SK-N-SH (cell line): ENCODE data around the gene CALN1. TPM values are rescaled to one million over a fixed set of nuclear protein-coding genes. Genes with fewer than 3 reads are reported as not detected.
"Not testable (repeated sequence)": the region's sequence is repeated elsewhere in the genome, so short reads cannot be mapped to it uniquely, and the experiment has no call there.

Experiments
- CTCF ChIA-PET: fragments of 300-600, 350-600 bp; formaldehyde crosslinking; extraction: SDS; loops from one replicate; lab custom pipeline; 2021; lab: Yijun Ruan, JAX
- POLR2A ChIA-PET: fragments of 350-600 bp; sonication (Branson Sonifier 250); formaldehyde crosslinking; extraction: SDS; loops from one replicate; lab custom pipeline; 2020; ENCODE audit warnings: antibody characterized with exemption, inconsistent platforms; lab: Yijun Ruan, JAX
- DNase-seq: peaks from one replicate; pipeline ENCODE4 v3.0.0; 2012
- H2AFZ ChIP-seq: fragments of 200-600 bp; sonication (generic); 2 replicates; pipeline ENCODE4 v1.8.1; 2016; ENCODE audit warnings: antibody characterized with exemption, mild to moderate bottlenecking, low read depth
- H3F3A ChIP-seq: fragments of 200-600 bp; sonication (generic); replicated peaks from 2 replicates; pipeline ENCODE3; 2016; ENCODE audit warnings: antibody characterized with exemption, mild to moderate bottlenecking; ENCODE audit not compliant: insufficient read depth
- H3K27ac ChIP-seq, 2 experiments: fragments of 200-500 bp in 1 of 2; fragments of 200-600 bp in 1 of 2; sonication (Bioruptor generic) in 1 of 2; sonication (generic), shearing (Covaris generic) in 1 of 2; 2 replicates each; pipeline versions ENCODE4 v1.5.1 to v1.6.1; 2014 to 2016; ENCODE audit warnings: low read depth in 2 of 2, inconsistent platforms in 1 of 2, low read length in 1 of 2, mild to moderate bottlenecking in 1 of 2, mixed read lengths in 1 of 2
- H3K27me3 ChIP-seq: fragments of 200-600 bp; sonication (generic), shearing (Covaris generic); 2 replicates; pipeline ENCODE4 v1.6.1; 2016; ENCODE audit warnings: mixed run types; ENCODE audit not compliant: insufficient read depth
- H3K36me3 ChIP-seq, 2 experiments: fragments of 200-500 bp in 1 of 2; fragments of 200-600 bp in 1 of 2; sonication (Bioruptor generic) in 1 of 2; sonication (generic) in 1 of 2; replicated peaks in 1 of 2; 2 replicates each; pipeline versions ENCODE3 to v1.5.1; 2014 to 2016; ENCODE audit warnings: low read length in 1 of 2, mild to moderate bottlenecking in 1 of 2; ENCODE audit not compliant: insufficient read depth in 2 of 2, control insufficient read depth in 1 of 2
- H3K4me1 ChIP-seq, 2 experiments: fragments of 200-500 bp in 1 of 2; fragments of 200-600 bp in 1 of 2; sonication (Bioruptor generic) in 1 of 2; sonication (generic), shearing (Covaris generic) in 1 of 2; 2 replicates each; pipeline versions ENCODE4 v1.5.1 to v1.6.1; 2014 to 2016; ENCODE audit warnings: low read depth in 1 of 2, low read length in 1 of 2, mixed run types in 1 of 2; ENCODE audit not compliant: insufficient read depth in 2 of 2, control insufficient read depth in 1 of 2
- H3K4me2 ChIP-seq: fragments of 200-600 bp; sonication (generic), shearing (Covaris generic); 2 replicates; pipeline ENCODE4 v1.6.1; 2017; ENCODE audit warnings: mixed run types
- H3K4me3 ChIP-seq, 2 experiments: fragments of 200-500 bp in 1 of 2; fragments of 200-600 bp in 1 of 2; sonication (Bioruptor generic) in 1 of 2; sonication (generic), shearing (Covaris generic) in 1 of 2; 2 replicates each; pipeline versions ENCODE4 v1.5.1 to v1.8.1; 2014 to 2016; ENCODE audit warnings: low read depth in 2 of 2, inconsistent platforms in 1 of 2, low read length in 1 of 2, mild to moderate bottlenecking in 1 of 2, mixed read lengths in 1 of 2, moderate library complexity in 1 of 2
- H3K79me2 ChIP-seq: fragments of 200-600 bp; sonication (generic); 2 replicates; pipeline ENCODE4 v1.8.1; 2017; ENCODE audit warnings: mild to moderate bottlenecking; ENCODE audit not compliant: insufficient read depth
- H3K9ac ChIP-seq: fragments of 200-600 bp; sonication (generic); 2 replicates; pipeline ENCODE4 v1.6.1; 2017; ENCODE audit warnings: mixed run types
- H3K9me2 ChIP-seq: fragments of 200-600 bp; sonication (generic); 2 replicates; pipeline ENCODE4 v1.6.1; 2017; ENCODE audit warnings: mixed run types
- H3K9me3 ChIP-seq: fragments of 200-600 bp; sonication (generic); 2 replicates; pipeline ENCODE4 v1.6.1; 2017; ENCODE audit warnings: mixed run types, mild to moderate bottlenecking, moderate library complexity
- H4K20me1 ChIP-seq: fragments of 200-600 bp; sonication (generic); 2 replicates; pipeline ENCODE4 v1.6.1; 2017; ENCODE audit warnings: mild to moderate bottlenecking, mixed run types; ENCODE audit not compliant: insufficient read depth
- FOXJ3 ChIP-seq: sonication (generic); formaldehyde crosslinking; IDR thresholded peaks from 2 replicates; pipeline ENCODE4 v1.5.1; 2020; ENCODE audit warnings: mild to moderate bottlenecking, missing genetic modification reagents
- FOXM1 ChIP-seq: IDR thresholded peaks from 2 replicates; pipeline ENCODE4 v1.4.0; 2012; ENCODE audit warnings: low read depth, mild to moderate bottlenecking
- GABPA ChIP-seq: IDR thresholded peaks from 2 replicates; pipeline ENCODE4 v1.4.0; 2012; ENCODE audit warnings: low read depth, mild to moderate bottlenecking
- JUND ChIP-seq: IDR thresholded peaks from 2 replicates; pipeline ENCODE4 v1.4.0; 2012
- MXI1 ChIP-seq: IDR thresholded peaks from 2 replicates; pipeline ENCODE4 v1.6.1; 2012; ENCODE audit warnings: mild to moderate bottlenecking, low read depth, low read length, improper control_type of control experiment
- NRF1 ChIP-seq: IDR thresholded peaks from 2 replicates; pipeline ENCODE4 v1.6.1; 2012; ENCODE audit warnings: low read depth, mild to moderate bottlenecking, low read length
- POLR2AphosphoS5 ChIP-seq: IDR thresholded peaks from 2 replicates; pipeline ENCODE4 v1.6.1; 2012; ENCODE audit warnings: low read depth, low read length
- RAD21 ChIP-seq: IDR thresholded peaks from 2 replicates; pipeline ENCODE4 v1.6.1; 2012; ENCODE audit warnings: mild to moderate bottlenecking, low read length
- RFX5 ChIP-seq: IDR thresholded peaks from 2 replicates; pipeline ENCODE4 v1.6.1; 2012; ENCODE audit warnings: mild to moderate bottlenecking, improper control_type of control experiment, low read length
- SIN3A ChIP-seq: IDR thresholded peaks from 2 replicates; pipeline ENCODE4 v1.6.1; 2012; ENCODE audit warnings: low read depth, mild to moderate bottlenecking, low read length, moderate library complexity, borderline replicate concordance
- SMC3 ChIP-seq: IDR thresholded peaks from 2 replicates; pipeline ENCODE4 v1.6.1; 2012; ENCODE audit warnings: low read depth, low read length, improper control_type of control experiment
- TAF1 ChIP-seq: IDR thresholded peaks from 2 replicates; pipeline ENCODE4 v1.6.1; 2012; ENCODE audit warnings: low read depth, mild to moderate bottlenecking, low read length, moderate library complexity, borderline replicate concordance
- TCF12 ChIP-seq: IDR thresholded peaks from 2 replicates; pipeline ENCODE4 v1.4.0; 2012
- WGBS: methylation state at CpG from one replicate; pipeline ENCODE4 v1.1.6; 2017; ENCODE audit warnings: low lambda C conversion rate; 5-methylcytosine and 5-hydroxymethylcytosine counted together
- polyA plus RNA-seq, 3 experiments: library from polyadenylated mRNA; depleted of rRNA; stranded (reverse); fragments of >200 nt; gene quantifications; 2 replicates each; pipeline ENCODE4 v1.2.3, GENCODE V29; 2012
- TF ChIP-seq, protein P1 (sequence below): IDR thresholded peaks from 2 replicates; pipeline ENCODE4; 2012
- TF ChIP-seq, protein P2 (sequence below): IDR thresholded peaks from 2 replicates; pipeline ENCODE4 v1.4.0; 2012; ENCODE audit warnings: low read depth, borderline replicate concordance
- TF ChIP-seq, protein P3 (sequence below): fragments of 150-350 bp; IDR thresholded peaks from 2 replicates; pipeline ENCODE4 v1.6.1; 2017; ENCODE audit warnings: antibody characterized with exemption, low read length, low read depth, borderline replicate concordance

Gene CALN1
- polyA plus RNA-seq, 1 of the 3 experiments (the other 2 are of a cell fraction): not detected

DNA sequence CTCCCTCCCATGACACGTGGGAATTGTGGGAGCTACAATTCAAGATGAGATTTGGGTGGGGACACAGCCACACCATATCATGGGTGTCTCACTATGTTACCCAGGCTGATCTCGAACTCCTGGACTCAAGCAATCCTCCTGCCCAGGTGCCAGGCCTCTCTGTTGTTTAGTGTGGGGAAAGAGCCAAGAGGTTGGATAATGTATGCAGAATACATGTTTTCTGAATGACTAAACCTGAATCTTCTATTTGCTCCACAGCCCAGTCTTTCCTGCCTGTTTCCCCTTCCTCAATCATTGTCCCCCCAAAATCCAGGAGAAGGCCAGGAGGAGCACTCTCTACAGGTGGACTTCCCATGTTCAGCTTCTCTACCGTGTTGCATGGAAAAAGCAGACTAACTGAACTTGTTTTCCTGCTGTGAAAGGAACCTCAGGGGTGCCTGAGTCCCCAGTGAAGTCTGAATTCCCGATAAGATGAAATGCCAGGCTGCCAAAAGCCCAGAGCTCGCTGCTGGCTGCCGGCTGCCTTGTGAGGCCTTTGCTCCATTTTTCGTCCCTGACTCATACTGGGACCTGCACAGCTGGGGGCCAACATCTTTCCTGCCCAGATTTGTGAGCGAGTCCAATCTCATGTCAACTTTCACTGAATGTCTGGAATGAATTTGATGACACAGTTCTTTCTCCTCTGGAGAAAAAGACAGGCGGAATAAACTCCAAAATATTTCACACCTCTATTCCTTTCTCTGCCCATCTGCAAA lies 588.0 kb downstream of the CALN1 start:
- no peaks in the 10 kb centered on the region for H3K36me3 ChIP-seq
- no peaks in the 10 kb centered on the region for H3F3A ChIP-seq
- H4K20me1 ChIP-seq: no peaks in the 10 kb centered on the region
- no peak overlapping the region for H3K9ac ChIP-seq
- ChIA-PET POLR2A (no interaction called here), CTCF (interaction anchor here (0.6 kb wide), 1 partner anchor 239 kb away, joined by 3 read pairs; no protein-coding TSS in a partner anchor)
- no peaks in the 10 kb centered on the region for H3K9me2 ChIP-seq
- H3K4me1 ChIP-seq: no peaks in the 10 kb centered on the region
- no peak overlapping the region for H3K4me2 ChIP-seq
- no peak overlapping the region for H3K27ac ChIP-seq
- H2AFZ ChIP-seq: no peak overlapping the region
- H3K4me3 ChIP-seq: no peak overlapping the region
- H3K27me3 ChIP-seq: no peaks in the 10 kb centered on the region
- DNase-seq: no peak
- no peaks in the 10 kb centered on the region for H3K9me3 ChIP-seq
- TF ChIP-seq, protein P1, sequence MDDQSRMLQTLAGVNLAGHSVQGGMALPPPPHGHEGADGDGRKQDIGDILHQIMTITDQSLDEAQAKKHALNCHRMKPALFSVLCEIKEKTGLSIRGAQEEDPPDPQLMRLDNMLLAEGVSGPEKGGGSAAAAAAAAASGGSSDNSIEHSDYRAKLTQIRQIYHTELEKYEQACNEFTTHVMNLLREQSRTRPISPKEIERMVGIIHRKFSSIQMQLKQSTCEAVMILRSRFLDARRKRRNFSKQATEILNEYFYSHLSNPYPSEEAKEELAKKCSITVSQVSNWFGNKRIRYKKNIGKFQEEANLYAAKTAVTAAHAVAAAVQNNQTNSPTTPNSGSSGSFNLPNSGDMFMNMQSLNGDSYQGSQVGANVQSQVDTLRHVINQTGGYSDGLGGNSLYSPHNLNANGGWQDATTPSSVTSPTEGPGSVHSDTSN: no peak
- no peak for TF ChIP-seq JUND
- TF ChIP-seq, protein P2, sequence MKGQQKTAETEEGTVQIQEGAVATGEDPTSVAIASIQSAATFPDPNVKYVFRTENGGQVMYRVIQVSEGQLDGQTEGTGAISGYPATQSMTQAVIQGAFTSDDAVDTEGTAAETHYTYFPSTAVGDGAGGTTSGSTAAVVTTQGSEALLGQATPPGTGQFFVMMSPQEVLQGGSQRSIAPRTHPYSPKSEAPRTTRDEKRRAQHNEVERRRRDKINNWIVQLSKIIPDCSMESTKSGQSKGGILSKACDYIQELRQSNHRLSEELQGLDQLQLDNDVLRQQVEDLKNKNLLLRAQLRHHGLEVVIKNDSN: no peak
- no peak for TF ChIP-seq TCF12
- no peak for TF ChIP-seq SMC3
- 4% methylated on average over 9 of the region's 9 CpGs for WGBS
- H3K79me2 ChIP-seq: no peaks in the 10 kb centered on the region

DNA sequence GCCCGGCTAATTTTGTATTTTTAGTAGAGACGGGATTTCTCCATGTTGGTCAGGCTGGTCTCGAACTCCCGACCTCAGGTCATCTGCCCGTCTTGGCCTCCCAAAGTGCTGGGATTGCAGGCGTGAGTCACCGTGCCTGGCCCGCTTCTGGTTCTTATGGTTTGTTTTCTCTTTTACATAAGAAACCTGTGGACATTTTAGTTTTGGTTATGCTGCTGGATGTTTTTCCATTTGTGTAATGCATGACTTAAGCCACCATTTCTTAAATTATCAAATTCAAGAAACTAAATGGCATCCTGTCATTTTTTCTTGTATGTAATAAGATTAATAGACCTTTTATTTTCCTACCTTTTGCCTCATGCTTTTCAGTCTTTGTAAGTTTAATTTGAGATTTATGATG lies 589.7 kb downstream of the CALN1 start:
- H3K4me2 ChIP-seq, H3K9ac ChIP-seq, H3K27me3 ChIP-seq, H2AFZ ChIP-seq, H4K20me1 ChIP-seq, POLR2A ChIA-PET, H3K9me3 ChIP-seq, H3K36me3 ChIP-seq, H3K79me2 ChIP-seq, H3K4me3 ChIP-seq, H3K9me2 ChIP-seq, H3K4me1 ChIP-seq, CTCF ChIA-PET, H3F3A ChIP-seq, H3K27ac ChIP-seq, DNase-seq: not testable (repeated sequence)
- 11% methylated on average over 8 of the region's 8 CpGs for WGBS

DNA sequence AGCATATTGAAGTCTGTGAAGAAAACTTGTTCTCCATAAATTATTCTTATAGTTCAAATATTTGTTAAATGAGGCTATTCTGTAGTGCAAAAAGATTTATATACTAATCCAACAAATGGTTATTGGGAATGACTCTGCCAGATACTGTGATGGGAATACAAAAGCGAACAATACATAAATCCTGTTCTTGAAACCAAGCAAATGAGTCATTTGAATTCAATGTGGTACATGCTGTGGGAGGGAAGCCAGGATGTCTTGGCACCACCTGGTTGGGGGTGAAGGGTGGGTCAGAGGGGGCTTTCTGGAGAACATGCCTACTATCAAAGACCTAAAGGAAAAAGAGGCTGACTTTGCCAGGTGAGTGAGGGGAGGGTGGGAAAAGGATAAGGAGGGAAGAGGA lies 594.2 kb downstream of the CALN1 start:
- no peak for DNase-seq
- CTCF ChIA-PET: interaction anchor here (1.1 kb wide), 1 partner anchor 20 kb away, joined by 3 read pairs; no protein-coding TSS in a partner anchor
- WGBS: 5% methylated on average over 1 of the region's 1 CpG

More for the DNA sequence above, 594.2 kb downstream of the CALN1 start:
- no peak overlapping the region for H3K9ac ChIP-seq
- H3K27me3 ChIP-seq: no peaks in the 10 kb centered on the region
- no peak overlapping the region for H3K4me3 ChIP-seq
- H3K27ac ChIP-seq: no peak overlapping the region
- no peaks in the 10 kb centered on the region for H3K9me2 ChIP-seq
- H3K4me2 ChIP-seq: no peak overlapping the region
- no peak for TF ChIP-seq TAF1
- no peak for TF ChIP-seq SIN3A
- no peak for TF ChIP-seq NRF1
- TF ChIP-seq FOXJ3: no peak
- TF ChIP-seq POLR2AphosphoS5: no peak
- TF ChIP-seq JUND: no peak
- TF ChIP-seq RAD21: no peak
- no peak for TF ChIP-seq MXI1
- TF ChIP-seq, protein P3, sequence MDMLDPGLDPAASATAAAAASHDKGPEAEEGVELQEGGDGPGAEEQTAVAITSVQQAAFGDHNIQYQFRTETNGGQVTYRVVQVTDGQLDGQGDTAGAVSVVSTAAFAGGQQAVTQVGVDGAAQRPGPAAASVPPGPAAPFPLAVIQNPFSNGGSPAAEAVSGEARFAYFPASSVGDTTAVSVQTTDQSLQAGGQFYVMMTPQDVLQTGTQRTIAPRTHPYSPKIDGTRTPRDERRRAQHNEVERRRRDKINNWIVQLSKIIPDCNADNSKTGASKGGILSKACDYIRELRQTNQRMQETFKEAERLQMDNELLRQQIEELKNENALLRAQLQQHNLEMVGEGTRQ: no peak
- TF ChIP-seq, protein P1: no peak
- TF ChIP-seq RFX5: no peak
- no peak for TF ChIP-seq FOXM1
- no peak for TF ChIP-seq GABPA
- TF ChIP-seq TCF12: no peak
- no peaks in the 10 kb centered on the region for H3K9me3 ChIP-seq
- H3F3A ChIP-seq: no peaks in the 10 kb centered on the region
- no peaks in the 10 kb centered on the region for H3K36me3 ChIP-seq
- H2AFZ ChIP-seq: no peak overlapping the region
- no peaks in the 10 kb centered on the region for H4K20me1 ChIP-seq
- no peaks in the 10 kb centered on the region for H3K4me1 ChIP-seq
- no peaks in the 10 kb centered on the region for H3K79me2 ChIP-seq
- POLR2A ChIA-PET: no interaction called here
